Mesenchymal stem cell (in vitro differentiated cells and primary cell): ENCODE results near the gene VPS37B.

Experiments
- DNase-seq: peaks from one replicate; pipeline ENCODE4 v3.0.0-alpha.2; 2013
- H2AFZ ChIP-seq: one replicate; pipeline ENCODE4 v1.6.1; 2013; ENCODE audit warnings: low read depth, mild to moderate bottlenecking, control low read depth, inconsistent platforms, low read length, moderate library complexity
- H2AK5ac ChIP-seq: 2 replicates; pipeline ENCODE4 v1.6.1; 2013; ENCODE audit warnings: low read length, moderate library complexity, mild to moderate bottlenecking, inconsistent platforms; ENCODE audit not compliant: severe bottlenecking
- H2BK120ac ChIP-seq: one replicate; pipeline ENCODE4 v1.6.1; 2013; ENCODE audit warnings: low read depth, mild to moderate bottlenecking, inconsistent platforms, low read length, moderate library complexity
- H2BK12ac ChIP-seq, 2 experiments: one replicate each; pipeline ENCODE4 v1.6.1; 2013; ENCODE audit warnings: inconsistent platforms in 2 of 2, low read length in 2 of 2, mild to moderate bottlenecking in 2 of 2, moderate library complexity in 2 of 2, control low read depth in 1 of 2
- H2BK15ac ChIP-seq: one replicate; pipeline ENCODE4 v1.6.1; 2013; ENCODE audit warnings: mild to moderate bottlenecking, low read depth, inconsistent platforms; ENCODE audit not compliant: poor library complexity, severe bottlenecking
- H2BK5ac ChIP-seq: 2 replicates; pipeline ENCODE4 v1.6.1; 2013; ENCODE audit warnings: low read depth, mild to moderate bottlenecking, low read length, control low read depth, inconsistent platforms; ENCODE audit not compliant: poor library complexity, severe bottlenecking
- H3K14ac ChIP-seq, 2 experiments: one replicate each; pipeline ENCODE4 v1.6.1; 2013; ENCODE audit warnings: inconsistent platforms in 2 of 2, low read length in 2 of 2, control low read depth in 1 of 2, mild to moderate bottlenecking in 1 of 2, moderate library complexity in 1 of 2
- H3K18ac ChIP-seq, 2 experiments: one replicate each; pipeline ENCODE4 v1.6.1; 2013; ENCODE audit warnings: inconsistent platforms in 2 of 2, low read length in 2 of 2, control low read depth in 1 of 2, low read depth in 1 of 2, mild to moderate bottlenecking in 1 of 2
- H3K23ac ChIP-seq, 2 experiments: one replicate each; pipeline ENCODE4 v1.6.1; 2013; ENCODE audit warnings: inconsistent platforms in 2 of 2, low read length in 2 of 2, mild to moderate bottlenecking in 2 of 2, moderate library complexity in 2 of 2, control low read depth in 1 of 2
- H3K27ac ChIP-seq: 2 replicates; pipeline ENCODE4 v1.5.1; 2013; ENCODE audit warnings: mild to moderate bottlenecking, moderate library complexity, low read length, control low read depth, inconsistent platforms; ENCODE audit not compliant: poor library complexity, severe bottlenecking
- H3K27me3 ChIP-seq, 2 experiments: 2 replicates each; pipeline versions ENCODE4 v1.6.1 to v1.7.0; 2013; ENCODE audit warnings: low read length in 2 of 2, mild to moderate bottlenecking in 2 of 2, moderate library complexity in 2 of 2, control low read depth in 1 of 2, inconsistent platforms in 1 of 2; ENCODE audit not compliant: control insufficient read depth in 1 of 2, insufficient read depth in 1 of 2
- H3K36me3 ChIP-seq, 2 experiments: 2 replicates each; pipeline versions ENCODE4 v1.6.1 to v1.7.0; 2013; ENCODE audit warnings: low read length in 2 of 2, control low read depth in 1 of 2, inconsistent platforms in 1 of 2, low read depth in 1 of 2, mild to moderate bottlenecking in 1 of 2; ENCODE audit not compliant: insufficient read depth in 2 of 2, control insufficient read depth in 1 of 2
- H3K4ac ChIP-seq, 2 experiments: one replicate each; pipeline ENCODE4 v1.6.1; 2013; ENCODE audit warnings: inconsistent platforms in 2 of 2, low read length in 2 of 2, mild to moderate bottlenecking in 2 of 2, moderate library complexity in 2 of 2, control low read depth in 1 of 2, low read depth in 1 of 2
- H3K4me1 ChIP-seq: 2 replicates; pipeline ENCODE4 v1.6.1; 2013; ENCODE audit warnings: low read depth, low read length, control low read depth; ENCODE audit not compliant: control insufficient read depth, insufficient read depth
- H3K4me2 ChIP-seq: 2 replicates; pipeline ENCODE4 v1.6.1; 2013; ENCODE audit warnings: low read length, mild to moderate bottlenecking, inconsistent platforms; ENCODE audit not compliant: poor library complexity, severe bottlenecking
- H3K4me3 ChIP-seq, 2 experiments: 2 replicates each; pipeline versions ENCODE4 v1.5.1 to v1.7.0; 2013; ENCODE audit warnings: low read length in 2 of 2, mild to moderate bottlenecking in 2 of 2, control low read depth in 1 of 2, low read depth in 1 of 2; ENCODE audit not compliant: insufficient read depth in 1 of 2
- H3K79me1 ChIP-seq: replicated peaks from 2 replicates; pipeline ENCODE4 v1.6.1; 2013; ENCODE audit warnings: mild to moderate bottlenecking, control low read depth, low read length, inconsistent platforms; ENCODE audit not compliant: poor library complexity, severe bottlenecking
- H3K9ac ChIP-seq: 2 replicates; pipeline ENCODE4 v1.7.0; 2013; ENCODE audit warnings: mild to moderate bottlenecking, low read length, moderate library complexity
- H3K9me3 ChIP-seq: 2 replicates; pipeline ENCODE4 v1.7.0; 2013; ENCODE audit warnings: mild to moderate bottlenecking, low read length; ENCODE audit not compliant: control insufficient read depth
- H4K8ac ChIP-seq: one replicate; pipeline ENCODE4 v1.6.1; 2013; ENCODE audit warnings: inconsistent platforms, mild to moderate bottlenecking, low read length, moderate library complexity
- H4K91ac ChIP-seq: one replicate; pipeline ENCODE4 v1.6.1; 2013; ENCODE audit warnings: mild to moderate bottlenecking, low read length, inconsistent platforms
- WGBS: methylation state at CpG from one replicate; pipeline ENCODE4 v1.1.7; 2013; ENCODE audit warnings: mixed read lengths; 5-methylcytosine and 5-hydroxymethylcytosine counted together

VPS37B gene

GRCh38 chr12:122865268-122866231, 30.4 kb downstream of the VPS37B start:
- no peak overlapping the region for H2AFZ ChIP-seq
- H3K36me3 ChIP-seq = peaks cover 66 to 81% of the 10 kb centered on the region in 2 experiments
- DNase-seq = no peak
- 92% methylated on average over 43 of the region's 43 CpGs for WGBS
- no peaks in the 10 kb centered on the region for H3K27me3 ChIP-seq
- peaks cover 44% of the 10 kb centered on the region for H3K4me1 ChIP-seq
- H3K9me3 ChIP-seq = no peaks in the 10 kb centered on the region
- H2BK5ac ChIP-seq = no peak overlapping the region
- no peak overlapping the region for H4K8ac ChIP-seq
- no peak overlapping the region for H3K4ac ChIP-seq
- H3K4me3 ChIP-seq = no peak overlapping the region
- no peak overlapping the region for H4K91ac ChIP-seq
- H3K27ac ChIP-seq = no peak overlapping the region
- H3K9ac ChIP-seq = no peak overlapping the region
- H3K4me2 ChIP-seq = no peak overlapping the region
- no peak overlapping the region for H2BK15ac ChIP-seq
- no peak overlapping the region for H2BK120ac ChIP-seq
- no peak overlapping the region for H3K23ac ChIP-seq
- H2AK5ac ChIP-seq = no peak overlapping the region
- H3K79me1 ChIP-seq = peaks cover 46% of the 10 kb centered on the region
- no peak overlapping the region for H2BK12ac ChIP-seq
- no peak overlapping the region for H3K14ac ChIP-seq
- no peak overlapping the region for H3K18ac ChIP-seq

DNA sequence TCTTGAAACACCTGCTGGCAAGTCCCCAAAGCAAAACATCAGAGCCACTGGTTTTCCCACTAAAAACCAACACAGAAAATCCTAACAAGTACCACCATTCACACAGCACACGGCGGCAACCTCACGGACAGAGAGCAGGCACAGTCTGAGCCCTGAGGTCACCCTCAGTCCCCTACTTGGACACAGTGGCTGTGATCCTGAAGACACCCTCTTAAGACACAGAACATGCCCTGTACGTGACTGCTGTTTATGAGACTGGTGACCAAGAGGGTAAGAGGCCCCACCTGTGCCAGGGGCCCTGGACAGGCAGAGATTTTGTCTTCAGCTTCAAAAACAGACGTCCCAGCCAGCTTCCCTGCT, 31.1 kb downstream of the VPS37B start:
- H2BK5ac ChIP-seq = no peak overlapping the region
- H3K27ac ChIP-seq = no peak overlapping the region
- WGBS = 90% methylated on average over 5 of the region's 5 CpGs

GRCh38 chr12:122862872-122863701, 32.8 kb downstream of the VPS37B start:
- Histone ChIP-seq H3K9me3 (no peaks in the 10 kb centered on the region), H3K4me2 (no peak overlapping the region), H3K18ac (peak overlapping the region in 1 of 2 experiments; percentile 46), H3K36me3 (peaks cover 42 to 85% of the 10 kb centered on the region in 2 experiments), H2AFZ (no peak overlapping the region), H3K9ac (no peak overlapping the region), H2BK12ac (no peak overlapping the region), H2AK5ac (peak overlapping the region; percentile 54), H3K27me3 (no peaks in the 10 kb centered on the region), H2BK5ac (no peak overlapping the region), H3K27ac (no peak overlapping the region), H2BK15ac (no peak overlapping the region), H4K8ac (no peak overlapping the region), H3K23ac (no peak overlapping the region), H3K4ac (peak overlapping the region in 1 of 2 experiments; percentile 26), H4K91ac (no peak overlapping the region), H3K4me1 (peaks cover 42% of the 10 kb centered on the region), H3K14ac (no peak overlapping the region), H3K79me1 (peaks cover 35% of the 10 kb centered on the region), H2BK120ac (no peak overlapping the region), H3K4me3 (no peak overlapping the region)
- DNase-seq = no peak
- 69% methylated on average over 12 of the region's 12 CpGs for WGBS

More for the DNA sequence above, 31.1 kb downstream of the VPS37B start:
- DNase-seq = no peak
- Histone ChIP-seq H3K14ac (no peak overlapping the region), H3K36me3 (peaks cover 59 to 82% of the 10 kb centered on the region in 2 experiments), H2AK5ac (peak overlapping the region; percentile 16), H3K4me2 (no peak overlapping the region), H4K8ac (no peak overlapping the region), H3K4me3 (no peak overlapping the region), H2BK120ac (no peak overlapping the region), H2AFZ (no peak overlapping the region), H2BK15ac (no peak overlapping the region), H3K23ac (peak overlapping the region in 1 of 2 experiments; percentile 14), H3K4ac (no peak overlapping the region), H3K9ac (no peak overlapping the region), H3K79me1 (peaks cover 43% of the 10 kb centered on the region), H3K18ac (no peak overlapping the region), H3K9me3 (no peaks in the 10 kb centered on the region), H3K4me1 (peaks cover 41% of the 10 kb centered on the region), H4K91ac (no peak overlapping the region), H2BK12ac (no peak overlapping the region), H3K27me3 (no peaks in the 10 kb centered on the region)
